ENCODE results near the gene IFNAR1.

DNA sequence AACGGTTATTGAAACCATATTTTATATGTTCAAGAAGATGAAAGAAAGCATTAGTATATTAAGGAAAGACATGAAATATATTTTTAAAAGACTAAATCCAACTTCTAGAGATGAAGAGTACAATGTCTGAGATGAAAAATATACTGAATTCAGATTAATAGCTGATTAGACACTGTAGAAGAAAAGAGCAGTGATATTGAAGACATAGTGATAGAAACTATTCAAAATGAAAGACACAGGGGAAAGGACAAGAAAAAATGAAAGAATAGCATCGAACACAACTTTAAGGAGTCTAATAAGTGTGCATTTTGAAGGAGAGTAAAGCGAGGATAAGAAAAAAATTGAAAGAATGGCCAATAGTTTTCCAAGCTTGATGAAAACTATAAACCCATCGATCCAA, 11.2 kb upstream of the IFNAR1 start:
- TF ChIP-seq SMC3 (IDR thresholded peaks at IDR 0.05; ENCODE audit: low read depth, low read length) = no peak
- no peak for TF ChIP-seq CEBPB (IDR thresholded peaks at IDR 0.05; ENCODE audit: low read depth, low read length)
- no peak for TF ChIP-seq POLR2A (IDR thresholded peaks at IDR 0.05; ENCODE audit: low read depth, low read length)
- no peak for TF ChIP-seq MXI1 (IDR thresholded peaks at IDR 0.05; ENCODE audit: borderline replicate concordance, low read depth, low read length)
- TF ChIP-seq, protein P1, sequence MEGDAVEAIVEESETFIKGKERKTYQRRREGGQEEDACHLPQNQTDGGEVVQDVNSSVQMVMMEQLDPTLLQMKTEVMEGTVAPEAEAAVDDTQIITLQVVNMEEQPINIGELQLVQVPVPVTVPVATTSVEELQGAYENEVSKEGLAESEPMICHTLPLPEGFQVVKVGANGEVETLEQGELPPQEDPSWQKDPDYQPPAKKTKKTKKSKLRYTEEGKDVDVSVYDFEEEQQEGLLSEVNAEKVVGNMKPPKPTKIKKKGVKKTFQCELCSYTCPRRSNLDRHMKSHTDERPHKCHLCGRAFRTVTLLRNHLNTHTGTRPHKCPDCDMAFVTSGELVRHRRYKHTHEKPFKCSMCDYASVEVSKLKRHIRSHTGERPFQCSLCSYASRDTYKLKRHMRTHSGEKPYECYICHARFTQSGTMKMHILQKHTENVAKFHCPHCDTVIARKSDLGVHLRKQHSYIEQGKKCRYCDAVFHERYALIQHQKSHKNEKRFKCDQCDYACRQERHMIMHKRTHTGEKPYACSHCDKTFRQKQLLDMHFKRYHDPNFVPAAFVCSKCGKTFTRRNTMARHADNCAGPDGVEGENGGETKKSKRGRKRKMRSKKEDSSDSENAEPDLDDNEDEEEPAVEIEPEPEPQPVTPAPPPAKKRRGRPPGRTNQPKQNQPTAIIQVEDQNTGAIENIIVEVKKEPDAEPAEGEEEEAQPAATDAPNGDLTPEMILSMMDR (conservative IDR thresholded peaks at IDR 0.05; ENCODE audit: low read depth, low read length) = no peak
- TF ChIP-seq BHLHE40 (IDR thresholded peaks at IDR 0.05; ENCODE audit: low read depth, low read length) = no peak
- TF ChIP-seq, protein P2, sequence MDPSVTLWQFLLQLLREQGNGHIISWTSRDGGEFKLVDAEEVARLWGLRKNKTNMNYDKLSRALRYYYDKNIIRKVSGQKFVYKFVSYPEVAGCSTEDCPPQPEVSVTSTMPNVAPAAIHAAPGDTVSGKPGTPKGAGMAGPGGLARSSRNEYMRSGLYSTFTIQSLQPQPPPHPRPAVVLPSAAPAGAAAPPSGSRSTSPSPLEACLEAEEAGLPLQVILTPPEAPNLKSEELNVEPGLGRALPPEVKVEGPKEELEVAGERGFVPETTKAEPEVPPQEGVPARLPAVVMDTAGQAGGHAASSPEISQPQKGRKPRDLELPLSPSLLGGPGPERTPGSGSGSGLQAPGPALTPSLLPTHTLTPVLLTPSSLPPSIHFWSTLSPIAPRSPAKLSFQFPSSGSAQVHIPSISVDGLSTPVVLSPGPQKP (IDR thresholded peaks at IDR 0.05; ENCODE audit: borderline replicate concordance, low read depth, low read length) = no peak
- TF ChIP-seq MAFK (IDR thresholded peaks at IDR 0.05; ENCODE audit: low read depth, low read length) = no peak
- no peak for TF ChIP-seq NFE2L2 (IDR thresholded peaks at IDR 0.05; ENCODE audit: low read depth, low read length)

All from IMR-90 (cell line).